ENCODE data around the gene VWF.
"Not testable (repeated sequence)": the region's sequence is repeated elsewhere in the genome, so short reads cannot be mapped to it uniquely, and the experiment has no call there.

Gene VWF

DNA sequence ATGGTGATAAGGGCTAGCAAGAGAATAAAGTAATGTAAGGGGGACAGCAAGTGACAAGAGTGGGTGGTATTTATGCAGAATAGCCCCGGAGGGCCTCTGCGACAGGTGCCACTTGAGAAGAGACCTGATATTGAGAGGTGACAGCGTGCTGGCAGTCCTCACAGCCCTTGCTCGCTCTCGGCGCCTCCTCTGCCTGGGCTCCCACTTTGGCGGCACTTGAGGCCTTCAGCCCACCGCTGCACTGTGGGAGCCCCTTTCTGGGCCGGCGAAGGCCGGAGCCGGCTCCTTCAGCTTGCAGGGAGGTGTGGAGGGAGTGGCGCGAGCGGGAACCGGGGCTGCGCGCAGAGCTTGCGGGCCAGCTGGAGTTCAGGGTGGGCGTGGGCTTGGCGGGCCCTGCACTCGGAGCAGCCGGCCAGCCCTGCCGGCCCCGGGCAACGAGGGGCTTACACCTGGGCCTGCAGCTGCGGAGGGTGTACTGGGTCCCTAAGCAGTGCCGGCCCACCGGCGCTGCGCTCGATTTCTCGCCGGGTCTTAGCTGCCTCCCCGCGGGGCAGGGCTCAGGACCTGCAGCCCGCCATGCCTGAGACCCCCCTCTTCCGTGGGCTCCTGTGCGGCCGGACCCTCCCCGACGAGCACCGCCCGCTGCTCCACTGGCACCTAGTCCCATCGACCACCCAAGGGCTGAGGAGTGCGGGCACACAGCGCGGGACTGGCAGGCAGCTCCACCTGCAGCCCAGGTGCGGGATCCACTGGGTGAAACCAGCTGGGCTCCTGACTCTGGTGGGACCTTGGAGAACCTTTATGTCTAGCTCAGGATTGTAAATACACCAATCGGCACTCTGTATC lies 34.9 kb upstream of the VWF start:
- H3K9me3 ChIP-seq (ENCODE audit: control insufficient read depth, insufficient read depth, low read length): not testable (repeated sequence)

DNA sequence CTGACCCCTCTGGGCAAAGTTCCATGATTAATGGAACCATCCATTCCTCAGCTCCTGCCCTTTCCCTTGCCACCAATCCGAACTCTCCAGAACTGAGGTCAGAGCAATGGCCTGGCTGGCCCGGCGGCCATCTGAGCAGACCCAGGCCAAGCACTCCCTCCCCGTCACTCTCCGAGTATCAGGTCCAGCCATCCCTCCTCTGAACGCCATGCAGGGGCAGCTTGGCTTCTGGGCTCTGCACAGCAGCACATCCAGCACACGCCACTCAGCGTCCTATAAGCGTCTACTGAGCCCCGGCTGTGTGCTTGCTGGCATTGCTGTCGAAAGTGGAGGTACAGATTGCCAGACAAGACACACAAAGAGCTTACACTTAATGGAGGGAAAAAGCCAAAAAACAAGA lies 34.3 kb upstream of the VWF start:
- Histone ChIP-seq H3K4me3 (ENCODE audit: low read depth, low read length) (no peak overlapping the region), H3K9ac (ENCODE audit: low read depth, low read length) (no peak overlapping the region), H3K27me3 (ENCODE audit: control insufficient read depth, insufficient read depth, low read length) (no peaks in the 10 kb centered on the region), H3K9me3 (ENCODE audit: control insufficient read depth, insufficient read depth, low read length) (no peaks in the 10 kb centered on the region), H3K27ac (ENCODE audit: low read depth, low read length) (no peak overlapping the region), H3K36me3 (ENCODE audit: control insufficient read depth, insufficient read depth, low read length) (no peaks in the 10 kb centered on the region), H3K4me1 (ENCODE audit: control insufficient read depth, insufficient read depth, low read length) (no peaks in the 10 kb centered on the region)

More for the DNA sequence above, 34.9 kb upstream of the VWF start:
- H3K4me1 ChIP-seq (ENCODE audit: control insufficient read depth, insufficient read depth, low read length); H3K9ac ChIP-seq (ENCODE audit: low read depth, low read length); H3K4me3 ChIP-seq (ENCODE audit: low read depth, low read length); H3K27ac ChIP-seq (ENCODE audit: low read depth, low read length); H3K36me3 ChIP-seq (ENCODE audit: control insufficient read depth, insufficient read depth, low read length); H3K27me3 ChIP-seq (ENCODE audit: control insufficient read depth, insufficient read depth, low read length): not testable (repeated sequence)

DNA sequence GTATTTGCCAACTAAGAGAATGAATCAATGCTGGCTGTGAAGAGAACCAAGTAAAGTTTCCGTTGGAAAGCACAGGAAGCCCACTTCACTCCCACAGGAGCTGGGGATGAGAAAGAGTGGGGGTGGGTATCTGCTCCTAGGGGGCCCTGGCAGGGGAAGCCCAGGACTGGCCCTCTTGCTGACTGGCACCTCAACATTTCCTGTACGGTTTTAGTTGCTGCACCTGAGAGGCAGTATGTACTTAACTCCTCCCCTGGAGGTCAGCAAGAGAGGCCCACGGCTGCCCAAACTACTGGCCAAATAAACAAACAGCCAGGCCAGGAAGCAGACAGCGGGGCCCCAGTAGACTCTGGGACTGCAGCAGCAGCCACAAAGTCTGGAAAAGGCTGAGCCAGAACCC lies 33.8 kb upstream of the VWF start:
- Histone ChIP-seq H3K9ac (ENCODE audit: low read depth, low read length) (no peak overlapping the region), H3K27ac (ENCODE audit: low read depth, low read length) (no peak overlapping the region), H3K9me3 (ENCODE audit: control insufficient read depth, insufficient read depth, low read length) (no peaks in the 10 kb centered on the region), H3K4me1 (ENCODE audit: control insufficient read depth, insufficient read depth, low read length) (no peaks in the 10 kb centered on the region), H3K36me3 (ENCODE audit: control insufficient read depth, insufficient read depth, low read length) (no peaks in the 10 kb centered on the region), H3K27me3 (ENCODE audit: control insufficient read depth, insufficient read depth, low read length) (no peaks in the 10 kb centered on the region), H3K4me3 (ENCODE audit: low read depth, low read length) (no peak overlapping the region)

DNA sequence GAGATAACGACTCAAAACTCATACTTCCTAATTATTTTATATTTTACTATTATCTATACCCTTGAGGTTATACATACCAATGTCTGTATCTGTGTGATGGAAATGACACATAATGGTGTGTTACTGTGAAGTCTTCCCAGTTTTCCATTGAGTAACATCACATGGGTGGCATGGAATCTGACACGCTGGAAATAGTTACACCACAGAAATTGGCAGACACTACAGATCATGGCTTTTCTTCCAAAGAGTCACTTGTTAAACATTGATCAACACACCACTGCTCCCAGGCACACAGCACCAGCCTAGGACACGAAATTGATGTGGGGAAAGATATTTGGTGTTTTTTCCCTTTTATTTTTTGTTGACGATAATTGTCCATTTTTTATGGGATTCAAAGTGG lies 33.0 kb upstream of the VWF start:
- Histone ChIP-seq H3K4me1 (ENCODE audit: control insufficient read depth, insufficient read depth, low read length) (no peaks in the 10 kb centered on the region), H3K27me3 (ENCODE audit: control insufficient read depth, insufficient read depth, low read length) (no peaks in the 10 kb centered on the region), H3K36me3 (ENCODE audit: control insufficient read depth, insufficient read depth, low read length) (no peaks in the 10 kb centered on the region), H3K9ac (ENCODE audit: low read depth, low read length) (no peak overlapping the region), H3K27ac (ENCODE audit: low read depth, low read length) (no peak overlapping the region), H3K4me3 (ENCODE audit: low read depth, low read length) (no peak overlapping the region), H3K9me3 (ENCODE audit: control insufficient read depth, insufficient read depth, low read length) (no peaks in the 10 kb centered on the region)

DNA sequence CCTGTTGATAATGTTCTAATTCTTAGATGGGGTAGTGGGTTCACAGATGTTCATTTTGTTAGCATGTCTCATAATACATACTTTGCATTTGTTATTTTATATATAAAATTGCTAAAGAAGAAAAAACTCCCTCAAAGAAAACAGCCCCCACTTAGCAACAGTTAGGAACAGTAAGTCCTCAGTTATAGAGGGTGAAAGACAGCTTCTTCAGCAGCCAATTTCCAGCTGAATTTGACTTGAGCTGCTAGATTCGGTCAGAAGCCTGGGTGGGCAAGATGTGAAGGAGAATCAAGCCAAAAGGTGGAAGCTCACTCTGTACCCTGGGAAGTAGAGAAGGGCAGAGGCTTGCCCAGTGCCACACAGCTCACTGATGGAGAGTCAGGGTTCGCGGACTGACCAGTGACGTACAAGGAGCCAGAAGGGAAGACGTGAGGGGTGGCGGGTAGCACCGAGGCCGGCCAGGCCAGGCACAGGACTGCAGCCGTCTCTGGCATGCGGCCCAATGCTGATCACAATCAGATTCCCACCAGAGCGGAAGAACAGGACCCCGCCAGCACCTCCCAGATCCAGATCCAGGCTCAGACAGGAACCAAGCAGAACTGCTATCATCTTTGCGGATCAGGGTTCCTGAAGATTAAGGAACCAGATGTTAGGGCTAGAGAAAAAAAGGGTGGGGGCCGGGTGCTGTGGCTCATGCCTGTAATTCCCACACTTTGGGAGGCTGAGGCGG lies 30.4 kb upstream of the VWF start:
- no peak overlapping the region for H3K27ac ChIP-seq (ENCODE audit: low read depth, low read length)
- no peak overlapping the region for H3K4me3 ChIP-seq (ENCODE audit: low read depth, low read length)
- no peak overlapping the region for H3K9ac ChIP-seq (ENCODE audit: low read depth, low read length)
- no peaks in the 10 kb centered on the region for H3K36me3 ChIP-seq (ENCODE audit: control insufficient read depth, insufficient read depth, low read length)
- no peaks in the 10 kb centered on the region for H3K9me3 ChIP-seq (ENCODE audit: control insufficient read depth, insufficient read depth, low read length)
- H3K4me1 ChIP-seq (ENCODE audit: control insufficient read depth, insufficient read depth, low read length): no peaks in the 10 kb centered on the region
- H3K27me3 ChIP-seq (ENCODE audit: control insufficient read depth, insufficient read depth, low read length): no peaks in the 10 kb centered on the region

DNA sequence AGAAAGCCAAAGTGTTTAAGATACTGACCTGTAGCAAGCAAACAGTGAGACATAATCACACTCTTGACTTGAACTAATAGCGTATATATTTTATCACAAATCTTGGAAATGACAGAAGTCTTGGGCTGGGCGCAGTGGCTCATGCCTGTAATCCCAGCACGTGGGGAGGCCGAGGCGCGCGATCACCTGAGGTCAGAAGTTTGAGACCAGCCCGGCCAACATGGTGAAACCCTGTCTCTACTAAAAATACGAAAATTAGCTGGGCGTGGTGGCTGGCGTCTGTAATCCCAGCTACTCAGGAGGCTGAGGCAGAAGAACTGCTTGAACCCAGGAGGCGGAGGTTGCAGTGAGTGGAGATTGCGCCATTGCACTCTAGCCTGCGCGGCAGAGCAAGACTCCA lies 24.3 kb upstream of the VWF start:
- not testable (repeated sequence) for H3K27ac ChIP-seq (ENCODE audit: low read depth, low read length); H3K4me3 ChIP-seq (ENCODE audit: low read depth, low read length); H3K4me1 ChIP-seq (ENCODE audit: control insufficient read depth, insufficient read depth, low read length); H3K36me3 ChIP-seq (ENCODE audit: control insufficient read depth, insufficient read depth, low read length); H3K9me3 ChIP-seq (ENCODE audit: control insufficient read depth, insufficient read depth, low read length); H3K9ac ChIP-seq (ENCODE audit: low read depth, low read length); H3K27me3 ChIP-seq (ENCODE audit: control insufficient read depth, insufficient read depth, low read length)

DNA sequence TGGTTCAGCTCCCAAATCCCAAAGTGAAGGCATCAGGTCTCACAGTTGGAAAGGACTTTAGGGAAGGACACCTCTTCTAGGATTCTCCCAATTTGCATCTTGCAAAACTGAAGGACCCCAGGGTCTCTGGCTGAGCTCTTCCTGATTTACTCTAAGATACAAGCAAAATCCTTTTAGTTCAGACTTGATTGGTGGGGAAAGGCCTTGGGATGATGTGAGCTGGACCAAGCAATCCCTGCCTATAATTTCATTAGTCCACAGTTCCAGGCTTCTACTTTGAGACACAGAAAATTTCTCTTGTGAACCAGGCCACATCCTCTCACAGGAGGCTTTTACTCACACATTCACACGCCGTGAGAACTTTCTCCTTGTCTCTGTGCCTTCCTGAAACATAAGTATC lies 23.6 kb upstream of the VWF start:
- no peaks in the 10 kb centered on the region for H3K9me3 ChIP-seq (ENCODE audit: control insufficient read depth, insufficient read depth, low read length)
- H3K4me3 ChIP-seq (ENCODE audit: low read depth, low read length): no peak overlapping the region
- H3K4me1 ChIP-seq (ENCODE audit: control insufficient read depth, insufficient read depth, low read length): no peaks in the 10 kb centered on the region
- H3K9ac ChIP-seq (ENCODE audit: low read depth, low read length): no peak overlapping the region
- H3K27me3 ChIP-seq (ENCODE audit: control insufficient read depth, insufficient read depth, low read length): no peaks in the 10 kb centered on the region
- H3K36me3 ChIP-seq (ENCODE audit: control insufficient read depth, insufficient read depth, low read length): no peaks in the 10 kb centered on the region
- H3K27ac ChIP-seq (ENCODE audit: low read depth, low read length): no peak overlapping the region

DNA sequence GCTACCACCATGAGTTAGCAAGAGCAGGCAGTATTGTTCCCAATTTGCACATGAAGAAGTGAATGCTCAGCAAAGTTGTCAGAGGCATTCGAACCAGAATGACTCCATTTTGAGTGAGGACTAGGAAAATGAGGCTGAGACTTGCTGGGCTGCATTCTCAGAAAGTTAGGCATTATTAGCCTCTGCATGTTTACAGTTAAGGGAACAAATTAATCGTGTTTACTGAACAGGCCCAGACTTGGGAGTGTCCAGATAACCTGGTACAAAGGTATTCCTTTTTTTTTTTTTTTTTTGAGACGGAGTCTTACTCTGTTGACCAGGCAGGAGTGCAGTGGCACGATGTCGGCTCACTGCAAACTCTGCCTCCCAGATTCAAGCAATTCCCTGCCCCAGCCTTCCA lies 22.5 kb upstream of the VWF start:
- Histone ChIP-seq H3K4me3 (ENCODE audit: low read depth, low read length) (no peak overlapping the region), H3K36me3 (ENCODE audit: control insufficient read depth, insufficient read depth, low read length) (no peaks in the 10 kb centered on the region), H3K9ac (ENCODE audit: low read depth, low read length) (no peak overlapping the region), H3K27me3 (ENCODE audit: control insufficient read depth, insufficient read depth, low read length) (no peaks in the 10 kb centered on the region), H3K9me3 (ENCODE audit: control insufficient read depth, insufficient read depth, low read length) (no peaks in the 10 kb centered on the region), H3K4me1 (ENCODE audit: control insufficient read depth, insufficient read depth, low read length) (no peaks in the 10 kb centered on the region), H3K27ac (ENCODE audit: low read depth, low read length) (no peak overlapping the region)

DNA sequence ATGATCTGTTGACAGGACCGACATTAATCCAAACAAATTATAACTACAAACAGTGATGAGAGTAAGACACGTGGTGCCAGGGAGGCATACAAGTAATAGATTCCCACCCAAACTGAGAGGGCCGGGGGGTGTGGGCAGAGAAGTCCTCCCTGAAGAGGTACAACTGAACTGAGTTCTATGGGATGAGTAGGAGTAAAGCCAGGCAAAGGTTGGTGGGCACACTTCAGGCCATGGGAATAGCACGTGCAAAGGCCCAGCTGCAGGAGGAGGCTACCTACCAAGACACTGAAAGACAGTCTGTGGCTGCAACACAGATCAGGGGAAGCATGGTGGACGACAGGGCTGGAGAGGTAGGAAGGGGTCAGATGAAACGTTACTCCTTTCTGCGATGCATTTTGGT lies 22.0 kb upstream of the VWF start:
- Histone ChIP-seq H3K4me3 (ENCODE audit: low read depth, low read length) (no peak overlapping the region), H3K4me1 (ENCODE audit: control insufficient read depth, insufficient read depth, low read length) (no peaks in the 10 kb centered on the region), H3K9me3 (ENCODE audit: control insufficient read depth, insufficient read depth, low read length) (no peaks in the 10 kb centered on the region), H3K27me3 (ENCODE audit: control insufficient read depth, insufficient read depth, low read length) (no peaks in the 10 kb centered on the region), H3K36me3 (ENCODE audit: control insufficient read depth, insufficient read depth, low read length) (no peaks in the 10 kb centered on the region), H3K9ac (ENCODE audit: low read depth, low read length) (no peak overlapping the region), H3K27ac (ENCODE audit: low read depth, low read length) (no peak overlapping the region)

DNA sequence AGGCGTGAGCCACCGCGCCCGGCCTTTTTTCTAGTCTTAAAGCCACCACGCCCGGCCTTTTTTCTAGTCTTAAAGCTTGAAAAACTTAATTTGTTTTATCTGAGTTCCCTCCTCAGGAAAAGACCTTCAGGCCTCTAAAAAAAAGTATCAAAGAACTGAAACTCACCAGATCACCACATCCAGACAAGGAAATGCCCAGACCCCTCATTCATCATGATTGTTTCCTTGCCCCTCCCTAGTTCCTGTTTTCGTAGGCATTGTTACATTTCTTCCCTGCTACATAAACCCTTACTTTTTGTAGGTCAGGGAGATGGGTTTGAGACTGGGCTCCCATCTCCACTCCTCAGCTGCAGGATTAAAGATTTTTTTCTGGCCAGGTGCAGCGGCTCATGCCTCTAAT lies 21.1 kb upstream of the VWF start:
- Histone ChIP-seq H3K27me3 (ENCODE audit: control insufficient read depth, insufficient read depth, low read length) (no peaks in the 10 kb centered on the region), H3K4me3 (ENCODE audit: low read depth, low read length) (no peak overlapping the region)

DNA sequence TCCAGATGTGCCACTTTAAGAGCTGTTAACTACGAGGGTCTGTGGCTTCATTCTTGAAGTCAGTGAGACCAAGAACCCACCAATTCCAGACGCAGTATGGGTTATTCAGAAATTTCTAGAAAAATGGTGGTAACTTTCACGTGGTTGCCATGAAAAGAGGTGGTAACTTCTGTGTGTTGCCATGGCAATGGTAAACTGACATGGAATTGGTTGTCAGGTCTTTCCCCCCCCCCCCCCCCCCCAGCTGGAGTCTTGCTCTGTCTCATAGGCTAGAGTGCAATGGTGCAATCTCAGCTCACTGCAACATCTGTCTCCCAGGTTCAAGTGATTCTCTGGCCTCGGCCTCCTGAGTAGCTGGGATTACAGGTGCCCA lies 18.8 kb upstream of the VWF start:
- H3K27me3 ChIP-seq (ENCODE audit: control insufficient read depth, insufficient read depth, low read length): no peaks in the 10 kb centered on the region
- H3K9me3 ChIP-seq (ENCODE audit: control insufficient read depth, insufficient read depth, low read length): no peaks in the 10 kb centered on the region
- H3K36me3 ChIP-seq (ENCODE audit: control insufficient read depth, insufficient read depth, low read length): no peaks in the 10 kb centered on the region
- H3K4me1 ChIP-seq (ENCODE audit: control insufficient read depth, insufficient read depth, low read length): no peaks in the 10 kb centered on the region
- H3K9ac ChIP-seq (ENCODE audit: low read depth, low read length): no peak overlapping the region
- H3K27ac ChIP-seq (ENCODE audit: low read depth, low read length): no peak overlapping the region
- no peak overlapping the region for H3K4me3 ChIP-seq (ENCODE audit: low read depth, low read length)

More for the DNA sequence above, 21.1 kb upstream of the VWF start:
- H3K9ac ChIP-seq (ENCODE audit: low read depth, low read length): no peak overlapping the region
- no peak overlapping the region for H3K27ac ChIP-seq (ENCODE audit: low read depth, low read length)
- no peaks in the 10 kb centered on the region for H3K36me3 ChIP-seq (ENCODE audit: control insufficient read depth, insufficient read depth, low read length)
- no peaks in the 10 kb centered on the region for H3K4me1 ChIP-seq (ENCODE audit: control insufficient read depth, insufficient read depth, low read length)
- no peaks in the 10 kb centered on the region for H3K9me3 ChIP-seq (ENCODE audit: control insufficient read depth, insufficient read depth, low read length)
